ENCODE results near the gene EPAS1. TPM values are rescaled to one million over a fixed set of nuclear protein-coding genes. Genes with fewer than 3 reads are reported as not detected.
A peak's percentile ranks its signal among the peaks of the same experiment; 100 is the strongest.

EPAS1 gene
- total and polyA plus RNA-seq, 2 of the 13 experiments (the other 11 are each of a cell fraction or from before 2014, with no cell fraction given), result 47.1 to 182 TPM

- no peak for TF ChIP-seq CSRNP2 (CRISPR knock-in tag; conservative IDR thresholded peaks at IDR 0.05; ENCODE audit: low read depth)
- no peak for TF ChIP-seq PREB (CRISPR knock-in tag; IDR thresholded peaks at IDR 0.05)
- TF ChIP-seq PHF21A (CRISPR knock-in tag; IDR thresholded peaks at IDR 0.05), result peak; percentile 99
- TF ChIP-seq, protein P1, sequence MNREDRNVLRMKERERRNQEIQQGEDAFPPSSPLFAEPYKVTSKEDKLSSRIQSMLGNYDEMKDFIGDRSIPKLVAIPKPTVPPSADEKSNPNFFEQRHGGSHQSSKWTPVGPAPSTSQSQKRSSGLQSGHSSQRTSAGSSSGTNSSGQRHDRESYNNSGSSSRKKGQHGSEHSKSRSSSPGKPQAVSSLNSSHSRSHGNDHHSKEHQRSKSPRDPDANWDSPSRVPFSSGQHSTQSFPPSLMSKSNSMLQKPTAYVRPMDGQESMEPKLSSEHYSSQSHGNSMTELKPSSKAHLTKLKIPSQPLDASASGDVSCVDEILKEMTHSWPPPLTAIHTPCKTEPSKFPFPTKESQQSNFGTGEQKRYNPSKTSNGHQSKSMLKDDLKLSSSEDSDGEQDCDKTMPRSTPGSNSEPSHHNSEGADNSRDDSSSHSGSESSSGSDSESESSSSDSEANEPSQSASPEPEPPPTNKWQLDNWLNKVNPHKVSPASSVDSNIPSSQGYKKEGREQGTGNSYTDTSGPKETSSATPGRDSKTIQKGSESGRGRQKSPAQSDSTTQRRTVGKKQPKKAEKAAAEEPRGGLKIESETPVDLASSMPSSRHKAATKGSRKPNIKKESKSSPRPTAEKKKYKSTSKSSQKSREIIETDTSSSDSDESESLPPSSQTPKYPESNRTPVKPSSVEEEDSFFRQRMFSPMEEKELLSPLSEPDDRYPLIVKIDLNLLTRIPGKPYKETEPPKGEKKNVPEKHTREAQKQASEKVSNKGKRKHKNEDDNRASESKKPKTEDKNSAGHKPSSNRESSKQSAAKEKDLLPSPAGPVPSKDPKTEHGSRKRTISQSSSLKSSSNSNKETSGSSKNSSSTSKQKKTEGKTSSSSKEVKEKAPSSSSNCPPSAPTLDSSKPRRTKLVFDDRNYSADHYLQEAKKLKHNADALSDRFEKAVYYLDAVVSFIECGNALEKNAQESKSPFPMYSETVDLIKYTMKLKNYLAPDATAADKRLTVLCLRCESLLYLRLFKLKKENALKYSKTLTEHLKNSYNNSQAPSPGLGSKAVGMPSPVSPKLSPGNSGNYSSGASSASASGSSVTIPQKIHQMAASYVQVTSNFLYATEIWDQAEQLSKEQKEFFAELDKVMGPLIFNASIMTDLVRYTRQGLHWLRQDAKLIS (CRISPR knock-in tag; IDR thresholded peaks at IDR 0.05), result no peak
- TF ChIP-seq ZNF777 (CRISPR knock-in tag; IDR thresholded peaks at IDR 0.05), result 0 out of 2 replicates have a peak, but pooled peaks have one; percentile 26
- no peak for TF ChIP-seq KLF15 (CRISPR knock-in tag; IDR thresholded peaks at IDR 0.05; ENCODE audit: borderline replicate concordance)
- no peak for TF ChIP-seq ZNF660 (CRISPR knock-in tag; IDR thresholded peaks at IDR 0.05; ENCODE audit: borderline replicate concordance, low read depth)
- TF ChIP-seq, protein P2, sequence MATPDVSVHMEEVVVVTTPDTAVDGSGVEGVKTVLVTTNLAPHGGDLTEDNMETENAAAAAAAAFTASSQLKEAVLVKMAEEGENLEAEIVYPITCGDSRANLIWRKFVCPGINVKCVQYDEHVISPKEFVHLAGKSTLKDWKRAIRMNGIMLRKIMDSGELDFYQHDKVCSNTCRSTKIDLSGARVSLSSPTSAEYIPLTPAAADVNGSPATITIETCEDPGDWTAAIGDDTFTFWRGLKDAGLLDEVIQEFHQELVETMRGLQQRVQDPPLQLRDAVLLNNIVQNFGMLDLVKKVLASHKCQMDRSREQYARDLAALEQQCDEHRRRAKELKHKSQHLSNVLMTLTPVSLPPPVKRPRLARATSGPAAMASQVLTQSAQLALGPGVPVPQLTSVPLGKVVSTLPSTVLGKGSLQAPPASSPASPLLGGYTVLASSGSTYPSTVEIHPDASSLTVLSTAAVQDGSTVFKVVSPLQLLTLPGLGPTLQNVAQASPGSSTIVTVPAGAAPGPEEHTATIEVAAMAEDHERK (CRISPR knock-in tag; IDR thresholded peaks at IDR 0.05; ENCODE audit: low read depth), result no peak
- TF ChIP-seq ZNF235 (CRISPR knock-in tag; IDR thresholded peaks at IDR 0.05; ENCODE audit: borderline replicate concordance), result no peak; the same call in 1 of the 2 replicates
- peak; percentile 60 for TF ChIP-seq YY1 (IDR thresholded peaks at IDR 0.05; ENCODE audit: insufficient read depth, insufficient replicate concordance, low read depth, low read length)
- peak in 1 of 2 experiments; percentile 83; a peak in 2 of 4 replicates for TF ChIP-seq EP300 (IDR thresholded peaks at IDR 0.05; ENCODE audit: low read depth in 2 of 2, low read length in 2 of 2)
- TF ChIP-seq EP300 (CRISPR knock-in tag; IDR thresholded peaks at IDR 0.05; ENCODE audit: borderline replicate concordance), result peak; percentile 80
- peak; percentile 76 for TF ChIP-seq CBFB (CRISPR knock-in tag; IDR thresholded peaks at IDR 0.05)
- peak; percentile 34; the same call in 1 of the 2 replicates for TF ChIP-seq ZNF557 (CRISPR knock-in tag; IDR thresholded peaks at IDR 0.05)
- peak; percentile 83 for TF ChIP-seq ATF3 (CRISPR knock-in tag; IDR thresholded peaks at IDR 0.05)
- 0 out of 2 replicates have a peak, but pooled peaks have one; percentile 39 for TF ChIP-seq ZNF230 (CRISPR knock-in tag; IDR thresholded peaks at IDR 0.05)
- peak; percentile 78; the same call in 1 of the 2 replicates for TF ChIP-seq SALL2 (CRISPR knock-in tag; IDR thresholded peaks at IDR 0.05)
- peak; percentile 31; the same call in 1 of the 2 replicates for TF ChIP-seq CREB1 (IDR thresholded peaks at IDR 0.05)
- TF ChIP-seq CREB1 (CRISPR knock-in tag; IDR thresholded peaks at IDR 0.05), result peak; percentile 48; the same call in 1 of the 2 replicates
- peak; percentile 79 for TF ChIP-seq CREM (IDR thresholded peaks at IDR 0.05)
- no peak for TF ChIP-seq CREM (CRISPR knock-in tag; IDR thresholded peaks at IDR 0.05)
These were observed 18.1 kb downstream of the EPAS1 start (continued) for GRCh38 chr2:46315103-46315890.
